HEK293 (cell line): Measurements from ENCODE around the gene ARID3A.

Experiments used
- CTCF ChIA-PET: fragments of 350-600 bp; formaldehyde crosslinking; extraction: SDS; loops from one replicate; lab custom pipeline; 2021; ENCODE audit warnings: antibody characterized with exemption; lab: Yijun Ruan, JAX
- POLR2A ChIA-PET: fragments of 300-600 bp; formaldehyde crosslinking; extraction: SDS; loops from one replicate; lab custom pipeline; 2020; ENCODE audit warnings: antibody characterized with exemption, inconsistent platforms; lab: Yijun Ruan, JAX
- H3K27ac ChIP-seq: fragments of 200-500 bp; sonication (Bioruptor generic); 2 replicates; pipeline ENCODE4 v1.5.1; 2014; ENCODE audit warnings: low read depth, low read length, control low read depth, inconsistent platforms; ENCODE audit errors: extremely low read depth
- H3K36me3 ChIP-seq, 2 experiments: fragments of 200-500 bp in 1 of 2; sonication (Bioruptor generic) in 1 of 2; 1 replicate in 1 of 2; 2 replicates in 1 of 2; pipeline ENCODE4 v1.5.1; 2014 to 2017; ENCODE audit warnings: inconsistent platforms in 2 of 2, low read length in 2 of 2; ENCODE audit not compliant: control insufficient read depth in 2 of 2, insufficient read depth in 1 of 2
- H3K4me1 ChIP-seq: fragments of 200-500 bp; sonication (Bioruptor generic); 2 replicates; pipeline ENCODE4 v1.5.1; 2014; ENCODE audit warnings: mild to moderate bottlenecking, low read length, inconsistent platforms; ENCODE audit not compliant: control insufficient read depth, insufficient read depth
- H3K4me3 ChIP-seq: 2 replicates; pipeline ENCODE4 v1.5.1; 2011; ENCODE audit warnings: low read depth, mild to moderate bottlenecking, control low read depth, low read length, moderate library complexity
- H3K9me3 ChIP-seq: fragments of 200-500 bp; sonication (Bioruptor generic); 2 replicates; pipeline ENCODE4 v1.5.1; 2014; ENCODE audit warnings: low read depth, low read length, inconsistent platforms; ENCODE audit not compliant: control insufficient read depth, insufficient read depth
- ATF2 ChIP-seq: fragments of 450-650 bp; formaldehyde crosslinking; IDR thresholded peaks from 2 replicates; pipeline ENCODE4 v1.5.1; 2016; ENCODE audit warnings: missing biosample characterization, missing genetic modification characterization, low read depth
- GLI4 ChIP-seq: fragments of 450-650 bp; formaldehyde crosslinking; IDR thresholded peaks from 2 replicates; pipeline ENCODE4 v1.5.1; 2016; ENCODE audit warnings: missing biosample characterization, missing genetic modification characterization
- KLF10 ChIP-seq: fragments of 450-650 bp; IDR thresholded peaks from 2 replicates; pipeline ENCODE4 v1.5.1; 2018; ENCODE audit warnings: missing biosample characterization, mild to moderate bottlenecking, missing genetic modification characterization
- KLF8 ChIP-seq: fragments of 450-650 bp; formaldehyde crosslinking; IDR thresholded peaks from 2 replicates; pipeline ENCODE4 v1.5.1; 2016; ENCODE audit warnings: missing biosample characterization, missing genetic modification characterization
- WT1 ChIP-seq: fragments of 450-650 bp; formaldehyde crosslinking; IDR thresholded peaks from 2 replicates; pipeline ENCODE4 v1.5.1; 2016; ENCODE audit warnings: missing biosample characterization, missing genetic modification characterization
- ZBTB11 ChIP-seq: fragments of 450-650 bp; formaldehyde crosslinking; conservative IDR thresholded peaks from 2 replicates; pipeline ENCODE4 v1.5.1; 2016; ENCODE audit warnings: low read depth, missing biosample characterization, missing genetic modification characterization
- ZBTB21 ChIP-seq: fragments of 450-650 bp; formaldehyde crosslinking; IDR thresholded peaks from 2 replicates; pipeline ENCODE4 v1.5.1; 2017; ENCODE audit warnings: missing biosample characterization, missing genetic modification characterization
- ZBTB48 ChIP-seq: fragments of 450-650 bp; formaldehyde crosslinking; IDR thresholded peaks from 2 replicates; pipeline ENCODE4 v1.5.1; 2016; ENCODE audit warnings: missing biosample characterization, missing genetic modification characterization
- ZNF280C ChIP-seq: fragments of 450-650 bp; formaldehyde crosslinking; IDR thresholded peaks from 2 replicates; pipeline ENCODE4 v1.5.1; 2016; ENCODE audit warnings: missing biosample characterization, missing genetic modification characterization
- ZNF366 ChIP-seq: fragments of 450-650 bp; formaldehyde crosslinking; conservative IDR thresholded peaks from 2 replicates; pipeline ENCODE4 v1.5.1; 2016; ENCODE audit warnings: missing biosample characterization, missing genetic modification characterization
- ZNF488 ChIP-seq: fragments of 450-650 bp; formaldehyde crosslinking; IDR thresholded peaks from 2 replicates; pipeline ENCODE4 v1.5.1; 2016; ENCODE audit warnings: missing biosample characterization, missing genetic modification characterization
- ZNF600 ChIP-seq: fragments of 450-650 bp; formaldehyde crosslinking; IDR thresholded peaks from 2 replicates; pipeline ENCODE4 v1.5.1; 2016; ENCODE audit warnings: missing biosample characterization, missing genetic modification characterization
- ZNF645 ChIP-seq: fragments of 450-650 bp; formaldehyde crosslinking; IDR thresholded peaks from 2 replicates; pipeline ENCODE4; 2016; ENCODE audit warnings: missing biosample characterization, missing genetic modification characterization
- ZNF692 ChIP-seq: fragments of 450-650 bp; formaldehyde crosslinking; IDR thresholded peaks from 2 replicates; pipeline ENCODE4 v1.5.1; 2016; ENCODE audit warnings: missing biosample characterization, missing genetic modification characterization

The ARID3A gene

GRCh38 chr19:996051-996838 lies 70.4 kb downstream of the ARID3A start (continued):
- no peak for TF ChIP-seq ZBTB11 (tag by site-specific recombination)
- peak; percentile 100 for TF ChIP-seq ATF2 (tag by site-specific recombination)
- peak; percentile 62; the same call in 1 of the 2 replicates for TF ChIP-seq GLI4 (tag by site-specific recombination)
- TF ChIP-seq ZNF645, result no peak
- TF ChIP-seq ZNF692 (tag by site-specific recombination), result peak; percentile 93
- peak; percentile 98 for TF ChIP-seq ZBTB21 (tag by site-specific recombination)
- peak; percentile 97 for TF ChIP-seq KLF8 (tag by site-specific recombination)
- TF ChIP-seq, all 188 proteins: peak for 81

GRCh38 chr19:998064-998463 lies 72.2 kb downstream of the ARID3A start:
- POLR2A ChIA-PET, result no interaction called here
- Histone ChIP-seq H3K27ac (no peak overlapping the region), H3K4me3 (no peak overlapping the region), H3K9me3 (no peaks in the 10 kb centered on the region), H3K4me1 (peaks cover 7% of the 10 kb centered on the region), H3K36me3 (peaks cover 0 to 15% of the 10 kb centered on the region in 2 experiments; a peak in 1 of 3 replicates)
- CTCF ChIA-PET, result interaction anchor here (0.6 to 2.7 kb wide), 3 partner anchors 14 to 241 kb away, joined by 4 to 16 read pairs (median 13); partner anchors contain the start of gene WDR18
- TF ChIP-seq ZBTB48 (0 out of 2 replicates have a peak, but pooled peaks have one; percentile 47), ZNF488 (tag by site-specific recombination) (no peak), WT1 (tag by site-specific recombination) (peak; percentile 80), ZNF600 (tag by site-specific recombination) (peak; percentile 74), ZNF366 (tag by site-specific recombination) (no peak), KLF8 (tag by site-specific recombination) (0 out of 2 replicates have a peak, but pooled peaks have one; percentile 12), ZNF280C (tag by site-specific recombination) (no peak), KLF10 (tag by site-specific recombination) (0 out of 2 replicates have a peak, but pooled peaks have one; percentile 4)
